ENCODE results near the gene ZC3HAV1.

DNA sequence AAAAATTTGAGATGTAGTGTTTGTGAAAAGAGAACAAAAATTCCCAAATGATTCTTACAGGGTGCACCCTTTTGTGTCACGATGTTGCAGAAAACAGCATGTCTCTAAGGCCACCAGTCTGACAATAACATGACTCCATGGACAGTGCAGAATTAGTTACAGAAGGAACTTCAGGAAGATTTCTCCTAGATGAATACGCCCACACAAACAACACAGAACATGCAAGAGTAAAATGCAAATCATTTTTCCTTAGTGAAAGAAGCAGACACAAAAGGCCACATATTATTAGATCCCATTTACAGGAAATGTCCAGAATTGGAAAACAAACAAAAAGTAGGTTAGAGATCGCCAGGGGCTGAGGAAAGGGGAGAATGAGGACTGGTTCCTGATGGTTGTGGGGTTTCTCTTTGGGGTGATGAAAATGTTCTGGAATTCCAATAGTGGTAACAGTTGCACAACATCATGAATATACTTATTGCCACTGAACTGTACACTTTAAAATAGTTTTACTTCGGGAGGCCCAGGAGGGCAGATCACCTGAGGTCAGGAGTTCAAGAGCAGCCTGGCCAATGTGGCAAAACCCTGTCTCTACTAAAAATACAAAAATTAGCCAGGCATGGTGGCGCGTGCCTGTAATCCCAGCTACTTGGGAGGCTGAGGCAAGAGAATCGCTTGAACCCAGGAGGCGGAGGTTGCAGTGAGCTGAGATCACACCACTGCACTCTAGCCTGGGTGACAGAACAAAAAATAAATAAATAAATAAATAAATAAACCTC is 10.2 kb downstream of the ZC3HAV1 start:
- TF ChIP-seq EZH2phosphoT487 (IDR thresholded peaks at IDR 0.05; ENCODE audit: low read depth), result no peak
- TF ChIP-seq, protein P1, sequence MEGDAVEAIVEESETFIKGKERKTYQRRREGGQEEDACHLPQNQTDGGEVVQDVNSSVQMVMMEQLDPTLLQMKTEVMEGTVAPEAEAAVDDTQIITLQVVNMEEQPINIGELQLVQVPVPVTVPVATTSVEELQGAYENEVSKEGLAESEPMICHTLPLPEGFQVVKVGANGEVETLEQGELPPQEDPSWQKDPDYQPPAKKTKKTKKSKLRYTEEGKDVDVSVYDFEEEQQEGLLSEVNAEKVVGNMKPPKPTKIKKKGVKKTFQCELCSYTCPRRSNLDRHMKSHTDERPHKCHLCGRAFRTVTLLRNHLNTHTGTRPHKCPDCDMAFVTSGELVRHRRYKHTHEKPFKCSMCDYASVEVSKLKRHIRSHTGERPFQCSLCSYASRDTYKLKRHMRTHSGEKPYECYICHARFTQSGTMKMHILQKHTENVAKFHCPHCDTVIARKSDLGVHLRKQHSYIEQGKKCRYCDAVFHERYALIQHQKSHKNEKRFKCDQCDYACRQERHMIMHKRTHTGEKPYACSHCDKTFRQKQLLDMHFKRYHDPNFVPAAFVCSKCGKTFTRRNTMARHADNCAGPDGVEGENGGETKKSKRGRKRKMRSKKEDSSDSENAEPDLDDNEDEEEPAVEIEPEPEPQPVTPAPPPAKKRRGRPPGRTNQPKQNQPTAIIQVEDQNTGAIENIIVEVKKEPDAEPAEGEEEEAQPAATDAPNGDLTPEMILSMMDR (IDR thresholded peaks at IDR 0.05; ENCODE audit: low read depth, low read length), result no peak

All from OCI-LY3 (cell line).